Stimulated activated CD8-positive, alpha-beta memory T cell treated with anti-CD3 and anti-CD28 coated beads, Interleukin-12 subunit alpha, Interleukin-12 subunit beta, amount 100 ng/mL, for 1 hour (primary cell): ENCODE data around the gene ARHGAP26.

Source experiments
- DNase-seq: peaks from one replicate; pipeline ENCODE4 v3.0.0-alpha.2; 2020; ENCODE audit warnings: low read depth

ARHGAP26 gene

DNA sequence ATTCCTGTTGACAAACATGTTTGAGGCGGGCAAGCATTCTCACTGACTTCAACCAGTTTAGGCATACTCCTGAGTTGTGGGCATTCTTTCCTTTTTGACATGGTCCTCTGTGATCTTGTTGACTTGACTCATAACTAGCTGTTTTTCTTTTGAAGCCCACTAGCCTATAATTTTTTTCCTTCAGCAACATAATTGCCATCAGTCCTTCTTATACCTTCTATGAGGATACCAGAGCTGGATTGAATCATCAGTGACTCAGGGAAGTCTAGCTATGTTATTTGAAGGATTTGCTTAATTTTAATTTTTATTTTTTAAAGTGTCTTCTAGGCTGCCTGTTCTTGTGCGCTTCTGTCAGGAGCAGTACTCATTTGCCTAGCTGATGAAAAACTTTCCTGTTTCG is 373.8 kb downstream of the ARHGAP26 start:
- no peak for DNase-seq

DNA sequence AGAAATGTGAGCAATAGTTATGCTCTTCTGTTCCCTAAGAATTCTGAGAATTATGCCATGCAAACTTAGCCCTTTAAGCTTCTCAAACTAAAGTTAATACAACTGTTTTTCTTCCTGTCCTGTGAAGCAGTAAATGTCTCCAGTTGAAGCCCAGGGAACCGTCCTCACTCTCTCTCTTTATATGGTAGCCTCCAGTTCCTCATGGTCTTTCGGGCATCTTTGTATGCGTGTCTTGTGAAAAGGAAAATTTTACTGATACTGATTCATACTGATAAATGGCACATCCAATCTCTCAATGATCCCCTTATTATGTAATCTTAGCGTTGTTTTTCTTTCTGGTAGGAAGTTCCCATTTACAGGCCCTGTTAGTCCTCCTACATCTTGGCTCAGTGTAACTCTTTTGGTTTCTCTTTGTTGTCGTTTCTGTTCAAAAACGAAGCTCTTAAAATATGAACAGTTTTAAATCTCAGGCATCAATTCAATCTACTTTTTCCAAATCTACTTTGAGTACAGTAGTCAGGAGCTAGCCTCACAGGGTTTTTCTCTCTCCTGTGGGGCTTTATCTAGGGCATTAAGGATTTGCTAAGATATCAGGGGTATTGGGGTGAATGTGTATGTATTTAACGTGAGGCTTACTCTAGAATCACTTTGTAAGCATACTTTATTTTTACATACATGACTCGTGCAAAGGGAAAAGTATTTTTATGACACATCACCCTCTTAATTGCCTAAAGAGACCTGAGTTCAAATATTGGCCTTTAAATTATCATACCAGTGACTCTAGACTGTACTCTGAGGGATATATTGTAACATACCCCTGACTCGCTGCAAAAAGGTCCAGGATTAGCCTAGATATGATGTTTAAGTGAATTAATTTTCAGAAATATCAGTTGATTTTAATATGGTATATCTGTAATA is 375.3 kb downstream of the ARHGAP26 start:
- DNase-seq: no peak

DNA sequence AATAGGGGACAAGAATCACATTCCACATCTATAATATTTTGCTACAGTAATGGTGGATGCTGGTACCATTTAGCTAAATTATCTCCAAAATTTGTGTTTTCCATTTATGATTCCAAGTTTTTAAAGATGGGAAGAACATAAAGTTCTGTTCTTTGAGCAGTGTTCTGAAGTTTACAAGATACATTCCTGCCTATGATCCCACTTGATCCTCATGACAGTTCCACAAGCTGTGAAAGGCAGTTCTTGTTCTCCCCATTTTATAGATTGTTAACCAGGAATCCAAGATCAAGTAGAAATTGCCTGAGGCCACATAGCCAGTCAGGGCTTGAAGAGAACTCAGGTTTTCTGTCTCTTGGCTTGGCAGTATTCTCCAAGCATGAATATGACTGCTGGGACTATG is 376.0 kb downstream of the ARHGAP26 start:
- no peak for DNase-seq

DNA sequence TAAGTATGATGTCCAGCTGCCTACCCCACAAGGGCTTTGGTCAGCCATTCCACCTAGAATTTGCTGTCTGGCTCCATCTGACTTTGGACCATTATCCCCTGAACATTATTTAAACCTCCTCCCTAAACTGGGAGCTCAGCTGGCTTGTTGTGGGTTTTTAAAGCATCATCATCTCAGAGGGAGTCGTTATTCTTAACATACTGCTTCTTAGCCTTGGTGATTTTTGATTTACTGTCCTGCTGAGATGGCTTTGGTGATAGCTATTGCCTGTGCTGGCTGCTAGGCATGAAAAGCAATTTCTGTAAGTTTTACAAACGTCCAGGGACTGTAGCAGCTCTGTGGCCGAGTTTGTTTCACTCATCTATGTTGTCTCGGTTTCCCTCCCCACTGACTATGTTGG is 377.2 kb downstream of the ARHGAP26 start:
- DNase-seq: no peak

GRCh38 chr5:143147902-143148301 is 377.7 kb downstream of the ARHGAP26 start:
- no peak for DNase-seq

GRCh38 chr5:143148771-143149170 is 378.6 kb downstream of the ARHGAP26 start:
- DNase-seq: no peak

GRCh38 chr5:143149759-143150158 is 379.6 kb downstream of the ARHGAP26 start:
- DNase-seq: no peak

- no peak for DNase-seq
Measured at GRCh38 chr5:143151056-143151700, 381.0 kb downstream of the ARHGAP26 start.

DNA sequence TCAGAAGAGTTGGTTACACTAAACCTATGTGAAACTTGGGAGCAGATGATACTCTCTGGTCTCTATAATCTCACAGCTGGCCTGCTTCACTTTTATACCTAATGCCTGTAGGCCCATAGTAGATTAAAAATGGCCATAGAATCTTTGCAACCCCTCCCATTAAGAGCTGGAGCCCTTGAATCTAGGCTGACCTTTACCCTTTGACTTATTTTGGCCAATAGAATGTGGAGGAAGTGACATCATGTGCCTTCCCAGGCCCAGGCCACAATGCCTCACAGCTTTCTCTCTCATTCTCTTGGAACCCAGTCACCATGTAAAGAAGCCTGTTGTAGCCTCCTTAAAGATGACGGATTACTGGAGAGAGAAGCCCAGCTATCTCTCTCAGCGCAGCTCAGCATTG is 382.3 kb downstream of the ARHGAP26 start:
- no peak for DNase-seq

GRCh38 chr5:143153332-143154119 is 383.3 kb downstream of the ARHGAP26 start:
- no peak for DNase-seq

- no peak for DNase-seq
Measured at GRCh38 chr5:143154510-143155370, 384.6 kb downstream of the ARHGAP26 start.

DNA sequence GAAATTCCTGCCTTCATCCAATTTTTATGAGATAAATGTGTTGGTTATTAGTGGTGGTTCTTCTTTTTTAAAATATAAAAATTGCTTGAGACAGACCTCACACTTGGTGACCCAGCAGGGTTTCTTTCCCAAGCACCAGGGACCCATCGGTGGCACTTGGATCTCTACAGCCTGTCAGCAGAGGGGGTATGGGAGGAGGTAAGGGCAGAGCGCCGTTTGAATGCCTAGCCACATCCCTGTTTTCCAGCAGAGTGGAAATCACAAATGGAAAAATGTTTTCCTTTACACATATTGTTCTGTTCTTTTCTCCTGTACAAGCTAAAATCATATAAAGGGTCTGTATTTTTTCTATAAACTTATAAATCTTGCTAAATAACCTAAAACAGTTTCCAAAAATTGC is 385.3 kb downstream of the ARHGAP26 start:
- DNase-seq: no peak

GRCh38 chr5:143156086-143156485 is 385.9 kb downstream of the ARHGAP26 start:
- DNase-seq: no peak

GRCh38 chr5:143156572-143156971 is 386.4 kb downstream of the ARHGAP26 start:
- no peak for DNase-seq

- no peak for DNase-seq
Measured at GRCh38 chr5:143159031-143159430, 388.9 kb downstream of the ARHGAP26 start.

- no peak for DNase-seq
Measured at GRCh38 chr5:143161885-143162540, 391.8 kb downstream of the ARHGAP26 start.

DNA sequence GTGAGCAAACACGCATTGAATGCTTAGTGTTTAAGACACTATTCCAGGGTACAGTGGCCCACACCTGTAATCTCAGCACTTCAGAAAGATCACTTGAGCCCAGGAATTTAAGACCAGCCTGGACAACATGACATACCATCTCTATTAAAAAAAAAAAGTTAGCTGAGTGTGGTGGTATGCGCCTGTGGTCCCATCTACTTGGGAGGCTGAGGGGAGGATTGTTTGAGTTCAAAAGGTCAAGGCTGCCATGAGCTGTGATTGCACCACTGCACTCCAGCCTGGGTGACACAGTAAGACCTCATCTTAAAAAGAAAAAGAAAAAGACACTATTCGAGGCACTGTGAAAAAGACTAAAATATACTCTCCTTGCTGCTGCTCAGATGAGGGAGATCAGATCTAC is 392.6 kb downstream of the ARHGAP26 start:
- no peak for DNase-seq

DNA sequence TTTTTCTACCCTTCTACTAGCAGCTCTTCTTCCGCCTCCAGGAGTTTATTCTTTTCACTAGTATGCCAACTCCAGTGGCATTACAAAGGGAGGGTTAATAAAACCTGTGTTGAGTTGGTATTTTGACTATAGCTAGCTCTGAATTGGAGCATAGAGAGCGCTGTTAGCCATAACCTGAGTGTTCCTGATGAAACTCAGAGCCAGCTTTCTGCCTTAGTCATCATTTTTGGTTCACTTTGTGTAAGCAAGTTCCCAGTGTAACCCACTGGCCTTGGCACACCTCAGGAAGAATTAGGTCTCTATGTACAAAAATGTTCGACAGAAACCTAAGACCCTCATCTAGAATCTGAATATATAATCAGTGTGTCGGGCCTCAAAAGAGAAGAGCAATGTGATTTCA is 394.4 kb downstream of the ARHGAP26 start:
- no peak for DNase-seq

- DNase-seq: no peak
Measured at GRCh38 chr5:143165049-143165880, 395.1 kb downstream of the ARHGAP26 start.

GRCh38 chr5:143166090-143166489 is 395.9 kb downstream of the ARHGAP26 start:
- no peak for DNase-seq
